Measurements from ENCODE around the gene HCRTR2.

HCRTR2 gene

GRCh38 chr6:55175078-55176049, 1.0 kb downstream of the HCRTR2 start:
- Histone ChIP-seq H3K9me3 (ENCODE audit: control insufficient read depth, low read length) (no peaks in the 10 kb centered on the region), H3K27ac (ENCODE audit: low read depth, low read length, severe bottlenecking) (no peak overlapping the region), H3K4me1 (ENCODE audit: control insufficient read depth, insufficient read depth, low read length, poor library complexity, severe bottlenecking) (peaks cover 8% of the 10 kb centered on the region), H3K36me3 (ENCODE audit: control insufficient read depth, insufficient read depth, low read length) (no peaks in the 10 kb centered on the region), H3K4me3 (ENCODE audit: extremely low read depth, insufficient read depth, low read length, poor library complexity, severe bottlenecking) (peak overlapping the region; percentile 22)
- 7 to 16% methylated on average over 5 of the region's 11 CpGs for WGBS, 2 experiments (ENCODE audit: insufficient coverage in 2 of 2)

- no peaks in the 10 kb centered on the region for H3K36me3 ChIP-seq (ENCODE audit: control insufficient read depth, insufficient read depth, low read length)
- H3K27ac ChIP-seq (ENCODE audit: low read depth, low read length, severe bottlenecking), result no peak overlapping the region
- H3K4me3 ChIP-seq (ENCODE audit: extremely low read depth, insufficient read depth, low read length, poor library complexity, severe bottlenecking), result no peak overlapping the region
- H3K4me1 ChIP-seq (ENCODE audit: control insufficient read depth, insufficient read depth, low read length, poor library complexity, severe bottlenecking), result peaks cover 8% of the 10 kb centered on the region
- H3K9me3 ChIP-seq (ENCODE audit: control insufficient read depth, low read length), result no peaks in the 10 kb centered on the region
These were observed 2.6 kb downstream of the HCRTR2 start for GRCh38 chr6:55176958-55177357.

- H3K27ac ChIP-seq (ENCODE audit: low read depth, low read length, severe bottlenecking), result no peak overlapping the region
- H3K4me3 ChIP-seq (ENCODE audit: extremely low read depth, insufficient read depth, low read length, poor library complexity, severe bottlenecking), result no peak overlapping the region
- no peaks in the 10 kb centered on the region for H3K9me3 ChIP-seq (ENCODE audit: control insufficient read depth, low read length)
- H3K4me1 ChIP-seq (ENCODE audit: control insufficient read depth, insufficient read depth, low read length, poor library complexity, severe bottlenecking), result peaks cover under 1% of the 10 kb centered on the region
- WGBS, 2 experiments (ENCODE audit: insufficient coverage in 2 of 2), result 60 to 87% methylated on average over 1 of the region's 1 CpG
- H3K36me3 ChIP-seq (ENCODE audit: control insufficient read depth, insufficient read depth, low read length), result no peaks in the 10 kb centered on the region
These were observed 5.9 kb downstream of the HCRTR2 start for GRCh38 chr6:55180258-55180657.

- Histone ChIP-seq H3K9me3 (ENCODE audit: control insufficient read depth, low read length) (no peaks in the 10 kb centered on the region), H3K36me3 (ENCODE audit: control insufficient read depth, insufficient read depth, low read length) (no peaks in the 10 kb centered on the region), H3K4me3 (ENCODE audit: extremely low read depth, insufficient read depth, low read length, poor library complexity, severe bottlenecking) (no peak overlapping the region), H3K27ac (ENCODE audit: low read depth, low read length, severe bottlenecking) (no peak overlapping the region), H3K4me1 (ENCODE audit: control insufficient read depth, insufficient read depth, low read length, poor library complexity, severe bottlenecking) (no peaks in the 10 kb centered on the region)
- 93 to 98% methylated on average over 5 of the region's 7 CpGs for WGBS, 2 experiments (ENCODE audit: insufficient coverage in 2 of 2)
These were observed 7.8 kb downstream of the HCRTR2 start for GRCh38 chr6:55182016-55182650.

GRCh38 chr6:55184782-55185530, 10.6 kb downstream of the HCRTR2 start:
- no peaks in the 10 kb centered on the region for H3K9me3 ChIP-seq (ENCODE audit: control insufficient read depth, low read length)
- no peak overlapping the region for H3K4me3 ChIP-seq (ENCODE audit: extremely low read depth, insufficient read depth, low read length, poor library complexity, severe bottlenecking)
- no peaks in the 10 kb centered on the region for H3K36me3 ChIP-seq (ENCODE audit: control insufficient read depth, insufficient read depth, low read length)
- H3K4me1 ChIP-seq (ENCODE audit: control insufficient read depth, insufficient read depth, low read length, poor library complexity, severe bottlenecking), result no peaks in the 10 kb centered on the region
- no CpG with 5 or more reads among the region's 4 CpGs for WGBS, 2 experiments (ENCODE audit: insufficient coverage in 2 of 2)
- H3K27ac ChIP-seq (ENCODE audit: low read depth, low read length, severe bottlenecking), result no peak overlapping the region

- Histone ChIP-seq H3K36me3 (ENCODE audit: control insufficient read depth, insufficient read depth, low read length) (no peaks in the 10 kb centered on the region), H3K27ac (ENCODE audit: low read depth, low read length, severe bottlenecking) (no peak overlapping the region), H3K4me1 (ENCODE audit: control insufficient read depth, insufficient read depth, low read length, poor library complexity, severe bottlenecking) (no peaks in the 10 kb centered on the region), H3K4me3 (ENCODE audit: extremely low read depth, insufficient read depth, low read length, poor library complexity, severe bottlenecking) (no peak overlapping the region), H3K9me3 (ENCODE audit: control insufficient read depth, low read length) (no peaks in the 10 kb centered on the region)
These were observed 24.4 kb downstream of the HCRTR2 start for GRCh38 chr6:55198715-55199114.

- Histone ChIP-seq H3K36me3 (ENCODE audit: control insufficient read depth, insufficient read depth, low read length) (no peaks in the 10 kb centered on the region), H3K9me3 (ENCODE audit: control insufficient read depth, low read length) (no peaks in the 10 kb centered on the region), H3K4me3 (ENCODE audit: extremely low read depth, insufficient read depth, low read length, poor library complexity, severe bottlenecking) (no peak overlapping the region), H3K4me1 (ENCODE audit: control insufficient read depth, insufficient read depth, low read length, poor library complexity, severe bottlenecking) (no peaks in the 10 kb centered on the region), H3K27ac (ENCODE audit: low read depth, low read length, severe bottlenecking) (no peak overlapping the region)
These were observed 24.9 kb downstream of the HCRTR2 start for GRCh38 chr6:55199239-55199638.

- Histone ChIP-seq H3K4me3 (ENCODE audit: extremely low read depth, insufficient read depth, low read length, poor library complexity, severe bottlenecking) (no peak overlapping the region), H3K36me3 (ENCODE audit: control insufficient read depth, insufficient read depth, low read length) (no peaks in the 10 kb centered on the region), H3K4me1 (ENCODE audit: control insufficient read depth, insufficient read depth, low read length, poor library complexity, severe bottlenecking) (no peaks in the 10 kb centered on the region), H3K27ac (ENCODE audit: low read depth, low read length, severe bottlenecking) (no peak overlapping the region), H3K9me3 (ENCODE audit: control insufficient read depth, low read length) (no peaks in the 10 kb centered on the region)
- WGBS, 2 experiments (ENCODE audit: insufficient coverage in 2 of 2), result no CpG with 5 or more reads among the region's 3 CpGs
These were observed 34.5 kb downstream of the HCRTR2 start for GRCh38 chr6:55208478-55209458.

- no peak overlapping the region for H3K4me3 ChIP-seq (ENCODE audit: extremely low read depth, insufficient read depth, low read length, poor library complexity, severe bottlenecking)
- H3K9me3 ChIP-seq (ENCODE audit: control insufficient read depth, low read length), result no peaks in the 10 kb centered on the region
- H3K36me3 ChIP-seq (ENCODE audit: control insufficient read depth, insufficient read depth, low read length), result no peaks in the 10 kb centered on the region
- no peak overlapping the region for H3K27ac ChIP-seq (ENCODE audit: low read depth, low read length, severe bottlenecking)
- no peaks in the 10 kb centered on the region for H3K4me1 ChIP-seq (ENCODE audit: control insufficient read depth, insufficient read depth, low read length, poor library complexity, severe bottlenecking)
These were observed 36.6 kb downstream of the HCRTR2 start for GRCh38 chr6:55210952-55211351.

- no peak overlapping the region for H3K27ac ChIP-seq (ENCODE audit: low read depth, low read length, severe bottlenecking)
- H3K9me3 ChIP-seq (ENCODE audit: control insufficient read depth, low read length), result no peaks in the 10 kb centered on the region
- 100% methylated on average over 1 of the region's 2 CpGs; no CpG with 5 or more reads in 1 of the 2 experiments for WGBS, 2 experiments (ENCODE audit: insufficient coverage in 2 of 2)
- H3K4me3 ChIP-seq (ENCODE audit: extremely low read depth, insufficient read depth, low read length, poor library complexity, severe bottlenecking), result no peak overlapping the region
- no peaks in the 10 kb centered on the region for H3K36me3 ChIP-seq (ENCODE audit: control insufficient read depth, insufficient read depth, low read length)
- H3K4me1 ChIP-seq (ENCODE audit: control insufficient read depth, insufficient read depth, low read length, poor library complexity, severe bottlenecking), result no peaks in the 10 kb centered on the region
These were observed 37.8 kb downstream of the HCRTR2 start for GRCh38 chr6:55212156-55212555.

Measured in mesodermal cell (in vitro differentiated cells).